HFF-Myc (cell line): Measurements from ENCODE around the gene THSD8.
A peak's percentile ranks its signal among the peaks of the same experiment; 100 is the strongest.
"Not testable (repeated sequence)": the region's sequence is repeated elsewhere in the genome, so short reads cannot be mapped to it uniquely, and the experiment has no call there.

ENCODE experiments used
- DNase-seq: peaks from one replicate; pipeline ENCODE4 v3.0.0-alpha.2; 2011; ENCODE audit warnings: low read depth; ENCODE audit errors: extremely low read depth
- H3K4me3 ChIP-seq: replicated peaks from 2 replicates; pipeline ENCODE4 v1.5.1; 2011; ENCODE audit warnings: low read depth, mild to moderate bottlenecking, control low read depth, low read length
- CTCF ChIP-seq: IDR thresholded peaks from 2 replicates; pipeline ENCODE4 v1.5.1; 2012; ENCODE audit warnings: mild to moderate bottlenecking, low read depth, low read length, control low read depth; ENCODE audit errors: missing control alignments

THSD8 gene

DNA sequence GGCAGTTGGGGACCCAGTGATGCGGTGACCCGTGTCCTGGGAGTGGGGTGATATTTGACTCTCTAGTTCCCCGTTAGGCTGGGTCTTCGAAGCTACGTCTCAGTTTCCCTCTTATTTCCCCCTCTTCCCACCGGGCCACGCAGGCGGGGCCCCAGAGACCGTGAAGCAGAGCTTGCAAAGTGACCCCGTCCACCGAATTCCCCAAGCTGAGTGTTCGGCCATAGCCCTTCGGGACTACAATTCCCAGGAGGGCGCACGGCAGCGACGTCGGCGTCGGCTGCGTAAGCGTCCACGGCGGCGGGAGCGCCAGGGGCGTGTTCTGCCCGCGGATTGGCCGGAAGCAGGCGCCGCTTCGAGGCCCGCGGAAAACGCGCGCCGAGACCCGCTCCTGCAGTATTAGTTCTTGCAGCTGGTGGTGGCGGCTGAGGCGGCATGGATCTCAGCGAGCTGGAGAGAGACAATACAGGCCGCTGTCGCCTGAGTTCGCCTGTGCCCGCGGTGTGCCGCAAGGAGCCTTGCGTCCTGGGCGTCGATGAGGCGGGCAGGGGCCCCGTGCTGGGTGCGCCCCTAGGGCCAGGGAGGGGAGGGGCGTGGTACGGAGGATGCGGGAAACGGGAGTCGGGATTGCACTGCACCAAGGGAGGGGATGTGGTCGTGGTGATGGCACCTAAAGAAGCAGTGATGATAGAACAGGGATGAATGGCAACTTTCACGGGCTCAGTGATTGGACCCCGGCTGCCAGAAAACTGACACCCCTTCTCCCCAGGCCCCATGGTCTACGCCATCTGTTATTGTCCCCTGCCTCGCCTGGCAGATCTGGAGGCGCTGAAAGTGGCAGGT lies 4.6 kb downstream of the THSD8 start, which contains the start of gene RNASEH2A:
Gene RNASEH2A, plus strand, starts transcription at position 343 of the 840 bp plus-strand sequence. Its CDS starts 90 bp downstream, at position 433.
- no peak for TF ChIP-seq CTCF
- H3K4me3 ChIP-seq, result peak within 1 kb of the TSS; percentile 72
- DNase-seq, result no peak

DNA sequence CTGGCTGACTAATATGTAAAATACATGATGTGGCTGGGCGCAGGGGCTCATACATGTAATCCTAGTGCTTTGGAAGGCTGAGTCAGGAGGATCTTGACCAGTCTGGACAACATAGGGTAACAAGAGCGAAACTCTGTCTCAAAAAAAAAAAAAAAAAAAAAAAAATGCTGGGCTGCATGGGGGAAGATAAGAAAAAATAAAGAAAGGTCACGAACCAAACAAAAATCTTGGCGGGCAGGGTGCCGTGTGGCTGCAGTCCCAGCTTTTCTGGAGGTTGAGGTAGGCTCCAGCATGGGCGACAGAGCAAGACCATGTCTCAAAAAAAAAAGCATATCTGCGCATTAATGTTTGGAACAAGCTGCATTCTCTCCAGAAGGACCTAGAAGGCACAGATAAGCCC lies 13.2 kb downstream of the THSD8 start:
- no peak for TF ChIP-seq CTCF

DNA sequence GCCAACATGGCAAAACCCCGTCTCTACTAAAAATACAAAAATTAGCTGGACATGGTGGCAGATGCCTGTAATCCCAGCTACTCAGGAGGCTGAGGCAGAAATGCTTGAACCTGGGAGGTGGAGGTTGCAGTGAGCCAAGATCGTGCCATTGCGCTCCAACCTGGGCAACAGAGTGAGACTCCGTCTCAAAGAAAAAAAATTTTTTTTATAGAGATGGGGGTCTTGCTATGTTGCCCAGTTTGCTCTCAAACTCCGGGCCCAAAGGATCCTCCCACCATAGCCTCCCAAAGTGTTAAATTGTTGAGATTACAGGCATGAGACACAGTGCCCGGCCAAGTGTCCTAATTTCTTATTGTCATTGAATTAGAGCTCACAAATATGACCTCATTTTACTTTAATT lies 15.3 kb downstream of the THSD8 start:
- H3K4me3 ChIP-seq, DNase-seq: not testable (repeated sequence)

More for the DNA sequence above, 13.2 kb downstream of the THSD8 start:
- H3K4me3 ChIP-seq, result no peak overlapping the region
- DNase-seq, result no peak

GRCh38 chr19:12817810-12818209 lies 15.9 kb downstream of the THSD8 start:
- not testable (repeated sequence) for DNase-seq

GRCh38 chr19:12821761-12822160 lies 19.9 kb downstream of the THSD8 start:
- no peak for TF ChIP-seq CTCF
- no peak for DNase-seq

More at GRCh38 chr19:12817810-12818209, 15.9 kb downstream of the THSD8 start:
- not testable (repeated sequence) for H3K4me3 ChIP-seq

GRCh38 chr19:12825254-12826131 lies 23.6 kb downstream of the THSD8 start:
- no peak for DNase-seq
- H3K4me3 ChIP-seq, result no peak overlapping the region
- TF ChIP-seq CTCF, result peak; percentile 46

More at GRCh38 chr19:12821761-12822160, 19.9 kb downstream of the THSD8 start:
- no peak overlapping the region for H3K4me3 ChIP-seq

- DNase-seq, result no peak
- no peak overlapping the region for H3K4me3 ChIP-seq
- no peak for TF ChIP-seq CTCF
Observed at GRCh38 chr19:12828494-12828893, 26.6 kb downstream of the THSD8 start.
